ENCODE data around the gene MCF2L.

- TF ChIP-seq POLR2AphosphoS5 (IDR thresholded peaks at IDR 0.05; ENCODE audit: low read depth, low read length) (no peak), TAF1 (IDR thresholded peaks at IDR 0.05; ENCODE audit: borderline replicate concordance, low read depth, low read length) (no peak)
Observed at GRCh38 chr13:112972258-112972657, 3.2 kb downstream of the MCF2L start.
